Heart left ventricle (tissue), 16 donors: ENCODE data around the gene IL2RA. TPM values are rescaled to one million over a fixed set of nuclear protein-coding genes. Genes with fewer than 3 reads are reported as not detected.

Experiments used
- ATAC-seq, 4 donors: fragments of 200-7000 bp; cut with Tn5 transposase; one replicate each; pipeline ENCODE4 v1.9.1; 2020 to 2022; ENCODE audit warnings: moderate library complexity in 4 of 4, mild to moderate bottlenecking in 3 of 4, moderate number of reproducible peaks in 1 of 4
- DNase-seq, 5 donors: peaks; one replicate each; pipeline ENCODE4 v3.0.0-alpha.2; 2020
- H3K27ac ChIP-seq, 12 donors: fragments of 200-600 bp; sonication (generic) in 4 of 12; one replicate each; pipeline versions ENCODE4 v1.5.0 to v1.8.0; 2016 to 2022; ENCODE audit warnings: mild to moderate bottlenecking in 2 of 12
- H3K27me3 ChIP-seq, 9 donors: fragments of 200-600 bp; sonication (generic) in 2 of 9; one replicate each; pipeline versions ENCODE4 v1.5.1 to v1.8.0; 2016 to 2022; ENCODE audit warnings: mild to moderate bottlenecking in 3 of 9
- H3K36me3 ChIP-seq, 9 donors: fragments of 200-600 bp; sonication (generic) in 2 of 9; one replicate each; pipeline versions ENCODE4 v1.5.0 to v1.8.0; 2018 to 2022; ENCODE audit warnings: mild to moderate bottlenecking in 2 of 9
- H3K4me1 ChIP-seq, 12 donors: fragments of 200-600 bp; sonication (generic) in 4 of 12; one replicate each; pipeline versions ENCODE4 v1.5.0 to v1.8.0; 2016 to 2022; ENCODE audit warnings: mild to moderate bottlenecking in 3 of 12
- H3K4me3 ChIP-seq, 12 donors: fragments of 200-600 bp; sonication (generic) in 4 of 12; one replicate each; pipeline versions ENCODE4 v1.5.0 to v1.8.0; 2017 to 2022; ENCODE audit warnings: mild to moderate bottlenecking in 9 of 12, moderate library complexity in 4 of 12
- H3K9me3 ChIP-seq, 12 donors: fragments of 200-600 bp; sonication (generic) in 4 of 12; one replicate each; pipeline versions ENCODE4 v1.5.0 to v1.8.0; 2016 to 2022; ENCODE audit warnings: mild to moderate bottlenecking in 1 of 12
- POLR2A ChIP-seq, 2 donors: fragments of 450-650 bp; IDR thresholded peaks; one replicate each; pipeline ENCODE4 v1.6.1; 2017; ENCODE audit warnings: antibody characterized with exemption in 2 of 2, mild to moderate bottlenecking in 2 of 2, moderate library complexity in 2 of 2
- WGBS, 4 donors: extraction: QIAGEN DNeasy Blood & Tissue Kit in 2 of 4; methylation state at CpG; one replicate each; pipeline versions ENCODE4 v1.1.5 to v1.1.7; 2013 to 2018; 5-methylcytosine and 5-hydroxymethylcytosine counted together
- intact Hi-C, 10 donors: fragments of 100-400 bp; cut with DNase I; formaldehyde crosslinking; loops; one replicate each; pipeline versions ENCODE4 v1.11.1 to v1.14.2; 2022
- polyA plus RNA-seq, 2 donors: library from polyadenylated mRNA; stranded (reverse); fragments of 200-250 nt; gene quantifications; one replicate each; pipeline ENCODE4 v1.2.3, GENCODE V29; 2013
- total RNA-seq, 9 donors: library from RNA; depleted of rRNA in 2 of 9; stranded (reverse); fragments of >200 nt in 2 of 9; fragmentation: NEBNext Ultra II Directional in 3 of 9; extraction: Animal tissue kit (Norgen Biotek cat#: 25700) in 3 of 9; gene quantifications; one replicate each; pipeline versions ENCODE4 v1.1.0 to v1.2.4, GENCODE V29; 2016 to 2023
- TF ChIP-seq, protein P1 (sequence below), 12 donors: fragments of 200-600 bp; sonication (generic) in 4 of 12; IDR thresholded peaks; one replicate each; pipeline versions ENCODE4 v1.5.0 to v1.8.0; 2018 to 2022; ENCODE audit warnings: antibody characterized with exemption in 12 of 12, mild to moderate bottlenecking in 5 of 12
- donor health status: ischemic (EF 13 %, LVEDD 7.1; RV severe dilation, severe dysfunction).
- donor health status: healthy with polysubstance abuse.
- donor health status: DM: no; HTN: yes; CAD: no.
- donor health status: DM: no; HTN: no; CAD: no.
- donor health status: ischemic (EF 25% LVEDD 6.9; RV normal size, moderate dysfunction).
- donor health status: ischemic (EF 25% LVEDD 5.7; RV mildly dilated, moderate dysfunction).
- donor health status: healthy.
- donor health status: DM: yes; HTN: yes; CAD: no.
- donor health status: ischemic (EF 35%, LVEDD 5.7; RV mildly dilated, moderate dysfunction).
- donor health status: nonischemic (EF 11% LVEDD 7.7; RV severe dilation, severe dysfunction).
- donor health status: DM: yes; HTN: yes; CAD: no.
- donor health status: PGD.
- donor health status: ischemic (EF 29% LVEDD 5.4; RV normal size, mild dysfunction).
- donor health status: nonischemic (EF 23%, LVEDD 6.1; RV moderate dilation, normal function).

The IL2RA gene
- total and polyA plus RNA-seq, 11 donors, result 0.11 to 11.1 (median 0.90) TPM; not detected in 1

DNA sequence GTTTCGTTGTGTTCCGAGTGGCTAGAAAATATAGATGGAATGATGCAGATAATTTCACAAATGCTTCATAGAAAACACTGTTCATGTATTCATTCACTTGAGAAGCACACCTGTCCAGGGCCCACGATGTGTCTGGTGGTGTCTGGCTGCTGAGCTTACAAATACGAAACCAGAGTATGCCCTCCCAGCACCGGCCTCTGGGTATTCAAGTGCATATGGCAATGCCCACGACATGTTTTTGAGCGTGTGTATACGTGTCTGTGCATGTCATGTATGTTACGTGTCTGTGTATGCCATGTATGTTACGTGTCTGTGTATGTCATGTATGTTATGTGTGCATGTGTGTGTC lies 37.9 kb downstream of the IL2RA start:
- DNase-seq, result no peak
- no peak for TF ChIP-seq POLR2A (IDR thresholded peaks at IDR 0.05)
- Histone ChIP-seq H3K4me1 (peaks cover 0 to 6% (median 0%) of the 10 kb centered on the region in 12 donors), H3K36me3 (no peaks in the 10 kb centered on the region), H3K9me3 (no peaks in the 10 kb centered on the region), H3K4me3 (no peak overlapping the region), H3K27ac (no peak overlapping the region), H3K27me3 (no peaks in the 10 kb centered on the region)
- WGBS, 4 donors, result 81 to 90% (median 88%) methylated on average over 10 of the region's 10 CpGs
- no peak for ATAC-seq
- intact Hi-C loops, result no loop called here

DNA sequence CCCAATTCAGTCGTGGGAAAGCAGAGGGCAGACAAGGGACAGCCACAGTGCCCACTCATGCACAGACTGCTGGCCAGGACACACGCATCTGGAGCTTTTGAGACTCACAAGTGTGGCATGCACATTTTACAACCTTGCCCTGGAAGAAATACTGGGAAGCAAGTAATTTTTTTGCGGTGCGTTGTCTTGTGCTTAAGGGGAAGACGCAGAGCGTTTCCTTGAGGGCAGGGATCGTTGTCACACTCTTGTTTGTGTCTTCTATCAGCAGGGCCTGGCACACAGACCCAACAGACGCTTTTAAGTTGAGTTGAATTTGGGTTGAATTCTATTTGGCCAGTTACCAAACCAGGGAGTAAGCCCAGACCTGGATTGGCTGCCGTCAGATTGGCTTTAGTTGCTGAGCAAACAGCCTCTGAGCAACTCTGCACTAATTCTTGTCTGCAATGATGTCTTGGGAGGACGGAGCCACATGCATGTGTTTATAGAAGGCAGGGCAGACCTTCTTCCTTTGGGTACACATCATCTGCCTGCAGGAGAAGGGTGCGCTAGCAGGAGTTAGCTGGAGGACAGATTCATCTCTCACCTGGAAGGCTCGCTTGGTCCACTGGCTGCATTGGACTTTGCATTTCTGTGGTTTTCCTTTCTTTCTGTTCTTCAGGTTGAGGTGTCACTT lies 38.4 kb downstream of the IL2RA start:
- H3K9me3 ChIP-seq, result no peaks in the 10 kb centered on the region
- no peaks in the 10 kb centered on the region for H3K36me3 ChIP-seq
- no peak overlapping the region for H3K27ac ChIP-seq
- ATAC-seq (no peak), DNase-seq (no peak)
- WGBS, 4 donors, result 82 to 85% (median 83%) methylated on average over 12 of the region's 12 CpGs
- H3K4me1 ChIP-seq, result peaks cover 0 to 6% (median 0%) of the 10 kb centered on the region in 12 donors
- H3K4me3 ChIP-seq, result no peak overlapping the region
- TF ChIP-seq, protein P1, sequence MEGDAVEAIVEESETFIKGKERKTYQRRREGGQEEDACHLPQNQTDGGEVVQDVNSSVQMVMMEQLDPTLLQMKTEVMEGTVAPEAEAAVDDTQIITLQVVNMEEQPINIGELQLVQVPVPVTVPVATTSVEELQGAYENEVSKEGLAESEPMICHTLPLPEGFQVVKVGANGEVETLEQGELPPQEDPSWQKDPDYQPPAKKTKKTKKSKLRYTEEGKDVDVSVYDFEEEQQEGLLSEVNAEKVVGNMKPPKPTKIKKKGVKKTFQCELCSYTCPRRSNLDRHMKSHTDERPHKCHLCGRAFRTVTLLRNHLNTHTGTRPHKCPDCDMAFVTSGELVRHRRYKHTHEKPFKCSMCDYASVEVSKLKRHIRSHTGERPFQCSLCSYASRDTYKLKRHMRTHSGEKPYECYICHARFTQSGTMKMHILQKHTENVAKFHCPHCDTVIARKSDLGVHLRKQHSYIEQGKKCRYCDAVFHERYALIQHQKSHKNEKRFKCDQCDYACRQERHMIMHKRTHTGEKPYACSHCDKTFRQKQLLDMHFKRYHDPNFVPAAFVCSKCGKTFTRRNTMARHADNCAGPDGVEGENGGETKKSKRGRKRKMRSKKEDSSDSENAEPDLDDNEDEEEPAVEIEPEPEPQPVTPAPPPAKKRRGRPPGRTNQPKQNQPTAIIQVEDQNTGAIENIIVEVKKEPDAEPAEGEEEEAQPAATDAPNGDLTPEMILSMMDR (IDR thresholded peaks at IDR 0.05), result no peak
- no peak for TF ChIP-seq POLR2A (IDR thresholded peaks at IDR 0.05)
- no peaks in the 10 kb centered on the region for H3K27me3 ChIP-seq
- intact Hi-C loops, result no loop called here

DNA sequence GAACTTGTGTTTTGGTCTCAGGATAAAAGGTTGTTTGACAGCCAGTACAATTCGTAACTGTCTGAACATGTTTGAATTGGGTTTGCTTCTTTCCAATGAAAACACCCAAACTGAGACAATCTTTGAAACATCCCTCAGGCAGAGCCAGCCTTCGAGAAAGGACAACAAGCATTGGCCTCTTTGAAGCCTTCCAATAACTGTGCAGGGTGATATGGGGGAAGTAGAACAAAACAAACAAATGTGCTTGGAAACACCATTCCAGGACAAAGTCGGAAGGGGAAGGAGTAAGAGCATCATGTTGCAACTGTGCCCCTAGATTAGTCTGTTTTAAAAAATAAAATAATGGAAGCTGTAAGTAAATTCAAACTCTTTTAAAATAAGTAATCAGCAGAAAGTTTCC lies 39.5 kb downstream of the IL2RA start:
- no peak for TF ChIP-seq POLR2A (IDR thresholded peaks at IDR 0.05)
- TF ChIP-seq, protein P1 (IDR thresholded peaks at IDR 0.05), result no peak
- DNase-seq, result no peak
- WGBS, 4 donors, result 54 to 68% (median 60%) methylated on average over 3 of the region's 3 CpGs
- intact Hi-C loops, result no loop called here
- H3K36me3 ChIP-seq, result no peaks in the 10 kb centered on the region
- no peaks in the 10 kb centered on the region for H3K9me3 ChIP-seq
- peak overlapping the region in 1 of 12 donors; percentile 24 for H3K27ac ChIP-seq
- ATAC-seq, result no peak
- peaks cover 0 to 10% (median 4%) of the 10 kb centered on the region in 12 donors for H3K4me1 ChIP-seq
- H3K27me3 ChIP-seq, result no peaks in the 10 kb centered on the region
- H3K4me3 ChIP-seq, result no peak overlapping the region

DNA sequence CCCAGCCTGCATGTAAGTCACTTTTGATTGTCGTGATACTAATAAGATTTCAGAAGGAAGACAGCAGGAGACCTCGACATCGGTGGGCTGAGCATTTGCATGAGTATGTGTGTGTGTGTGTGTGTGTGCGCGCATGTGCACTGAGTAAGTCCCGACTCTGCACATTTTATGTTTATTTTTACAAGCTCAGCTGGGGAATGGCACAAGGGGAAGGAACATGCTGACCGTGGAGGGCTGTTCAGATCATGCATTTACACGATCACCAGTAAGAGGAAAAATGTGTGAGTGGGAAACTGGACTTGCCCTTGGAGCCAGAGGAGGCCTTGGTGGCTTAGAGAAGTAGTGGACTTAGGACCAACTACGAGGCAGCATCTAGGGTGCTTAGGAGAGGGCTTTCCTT lies 41.3 kb downstream of the IL2RA start:
- no peak overlapping the region for H3K4me3 ChIP-seq
- 82 to 92% (median 83%) methylated on average over 9 of the region's 9 CpGs for WGBS, 4 donors
- no peak overlapping the region for H3K27ac ChIP-seq
- no peak for DNase-seq
- TF ChIP-seq, protein P1 (IDR thresholded peaks at IDR 0.05), result no peak
- no peaks in the 10 kb centered on the region for H3K36me3 ChIP-seq
- H3K4me1 ChIP-seq, result peaks cover 0 to 10% (median 4%) of the 10 kb centered on the region in 12 donors
- ATAC-seq, result peak in 3 of 4 donors; percentile 8 to 27 (median 20)
- H3K9me3 ChIP-seq, result no peaks in the 10 kb centered on the region
- intact Hi-C loops, result no loop called here
- no peaks in the 10 kb centered on the region for H3K27me3 ChIP-seq

DNA sequence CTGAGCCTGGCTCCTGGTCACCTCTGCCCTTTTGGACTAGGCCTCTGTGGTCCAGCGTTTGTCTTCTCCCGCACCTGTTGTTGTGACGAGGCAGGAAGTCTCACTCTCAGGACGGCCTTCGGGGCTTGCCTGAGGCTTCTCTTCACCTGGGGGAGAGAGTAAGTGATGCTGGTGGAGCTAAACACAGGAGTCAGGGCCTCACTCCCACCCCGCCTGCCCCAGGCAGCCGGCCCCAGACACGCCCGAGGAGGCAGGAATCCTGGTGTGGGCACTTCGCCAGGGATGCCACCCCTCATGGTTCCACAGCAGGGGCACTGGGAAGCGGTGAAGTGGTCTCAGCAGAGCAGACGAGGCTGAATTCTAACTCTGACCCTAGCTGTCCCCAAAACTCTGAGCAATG lies 42.4 kb downstream of the IL2RA start:
- intact Hi-C loops, result loop anchor here in 8 of 10 donors (2.0 to 10.0 kb wide), 10 partner anchors 29 to 385 kb away; partner anchors contain the start of gene RBM17 (in 2 of the 8)
- ATAC-seq, result no peak
- H3K9me3 ChIP-seq, result no peaks in the 10 kb centered on the region
- no peak overlapping the region for H3K27ac ChIP-seq
- no peak for TF ChIP-seq POLR2A (IDR thresholded peaks at IDR 0.05)
- TF ChIP-seq, protein P1 (IDR thresholded peaks at IDR 0.05), result no peak
- 89 to 94% (median 91%) methylated on average over 11 to 12 of the region's 12 CpGs for WGBS, 4 donors
- no peaks in the 10 kb centered on the region for H3K27me3 ChIP-seq
- no peak for DNase-seq
- H3K4me1 ChIP-seq, result peaks cover 0 to 10% (median 4%) of the 10 kb centered on the region in 12 donors
- no peaks in the 10 kb centered on the region for H3K36me3 ChIP-seq
- no peak overlapping the region for H3K4me3 ChIP-seq
